ENCODE results near the gene SYT7.

The SYT7 gene

DNA sequence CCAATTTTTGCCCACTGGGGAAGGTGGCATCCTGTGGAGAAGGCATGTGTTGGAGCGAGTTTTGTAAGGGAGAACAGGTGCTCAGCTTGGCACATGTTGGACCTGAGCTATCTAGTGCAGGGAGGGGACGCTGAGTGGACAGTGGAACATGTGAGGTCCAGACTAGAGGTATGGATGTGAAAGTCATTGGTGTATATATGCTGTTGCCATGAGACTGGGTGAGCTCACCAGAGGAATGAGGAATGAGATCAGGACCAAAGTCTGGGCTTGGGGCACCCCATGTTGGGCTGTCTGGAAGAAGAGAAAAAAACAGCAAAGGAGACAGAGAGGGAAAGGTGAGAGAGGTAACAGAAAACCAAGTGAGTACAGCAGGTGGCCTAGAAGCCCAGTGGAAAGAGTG lies 12.3 kb upstream of the SYT7 start:
- Histone ChIP-seq H3K4me3 (ENCODE audit: low read depth, low read length) (no peak overlapping the region), H3K9ac (ENCODE audit: low read depth, low read length) (no peak overlapping the region), H3K9me3 (ENCODE audit: control insufficient read depth, insufficient read depth, low read length) (no peaks in the 10 kb centered on the region), H3K27ac (ENCODE audit: low read depth, low read length) (no peak overlapping the region), H3K36me3 (ENCODE audit: control insufficient read depth, insufficient read depth, low read length) (no peaks in the 10 kb centered on the region), H3K27me3 (ENCODE audit: control insufficient read depth, insufficient read depth, low read length) (peaks cover 10% of the 10 kb centered on the region; the same call in 1 of the 2 replicates), H3K4me1 (ENCODE audit: control insufficient read depth, insufficient read depth, low read length) (peaks cover 15% of the 10 kb centered on the region)

DNA sequence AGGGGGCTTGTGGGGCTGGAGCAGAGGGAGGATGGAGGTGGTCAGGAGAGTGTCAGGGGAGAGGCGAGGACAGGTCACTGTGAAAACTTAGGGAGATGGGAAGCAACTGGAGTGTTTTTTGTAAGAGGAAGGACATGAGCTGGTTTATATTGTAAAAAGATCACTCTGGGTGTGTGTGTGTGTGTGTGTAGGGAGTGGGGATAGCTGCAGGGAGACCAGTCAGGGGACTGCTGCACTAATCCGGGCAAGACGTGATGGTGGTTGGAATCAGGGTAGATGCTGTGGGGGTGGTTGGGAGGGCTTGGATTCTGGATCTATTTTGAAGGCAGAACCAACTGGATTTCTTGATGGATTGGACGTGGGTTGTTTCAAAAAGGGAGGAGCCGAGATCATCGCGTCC lies 11.3 kb upstream of the SYT7 start:
- Histone ChIP-seq H3K27ac (ENCODE audit: low read depth, low read length) (no peak overlapping the region), H3K9ac (ENCODE audit: low read depth, low read length) (no peak overlapping the region), H3K4me1 (ENCODE audit: control insufficient read depth, insufficient read depth, low read length) (peaks cover 18% of the 10 kb centered on the region), H3K4me3 (ENCODE audit: low read depth, low read length) (no peak overlapping the region), H3K27me3 (ENCODE audit: control insufficient read depth, insufficient read depth, low read length) (peaks cover 13% of the 10 kb centered on the region), H3K36me3 (ENCODE audit: control insufficient read depth, insufficient read depth, low read length) (no peaks in the 10 kb centered on the region), H3K9me3 (ENCODE audit: control insufficient read depth, insufficient read depth, low read length) (no peaks in the 10 kb centered on the region)

DNA sequence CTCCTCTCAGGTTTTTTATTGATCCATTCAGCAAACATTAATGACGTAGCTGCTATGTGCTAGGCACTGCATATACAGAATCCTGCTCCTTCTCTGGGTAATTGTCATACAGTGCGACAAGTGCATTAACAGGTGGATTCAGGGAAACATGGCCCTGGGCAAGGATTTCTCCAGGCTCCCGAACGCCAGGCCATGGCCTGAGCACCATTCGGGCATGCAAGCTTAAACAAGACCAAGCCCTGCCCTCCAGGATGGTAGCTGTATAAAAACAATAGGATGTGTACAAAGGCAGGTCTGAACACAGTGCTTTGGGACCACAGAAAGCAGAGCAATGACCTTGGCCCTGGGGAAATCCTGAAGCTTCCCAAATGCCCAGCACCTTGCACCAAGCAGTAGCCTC lies 9.1 kb upstream of the SYT7 start:
- Histone ChIP-seq H3K4me3 (ENCODE audit: low read depth, low read length) (no peak overlapping the region), H3K27ac (ENCODE audit: low read depth, low read length) (no peak overlapping the region), H3K27me3 (ENCODE audit: control insufficient read depth, insufficient read depth, low read length) (peaks cover 31% of the 10 kb centered on the region), H3K36me3 (ENCODE audit: control insufficient read depth, insufficient read depth, low read length) (no peaks in the 10 kb centered on the region), H3K9ac (ENCODE audit: low read depth, low read length) (no peak overlapping the region), H3K9me3 (ENCODE audit: control insufficient read depth, insufficient read depth, low read length) (no peaks in the 10 kb centered on the region), H3K4me1 (ENCODE audit: control insufficient read depth, insufficient read depth, low read length) (peaks cover 23% of the 10 kb centered on the region)

DNA sequence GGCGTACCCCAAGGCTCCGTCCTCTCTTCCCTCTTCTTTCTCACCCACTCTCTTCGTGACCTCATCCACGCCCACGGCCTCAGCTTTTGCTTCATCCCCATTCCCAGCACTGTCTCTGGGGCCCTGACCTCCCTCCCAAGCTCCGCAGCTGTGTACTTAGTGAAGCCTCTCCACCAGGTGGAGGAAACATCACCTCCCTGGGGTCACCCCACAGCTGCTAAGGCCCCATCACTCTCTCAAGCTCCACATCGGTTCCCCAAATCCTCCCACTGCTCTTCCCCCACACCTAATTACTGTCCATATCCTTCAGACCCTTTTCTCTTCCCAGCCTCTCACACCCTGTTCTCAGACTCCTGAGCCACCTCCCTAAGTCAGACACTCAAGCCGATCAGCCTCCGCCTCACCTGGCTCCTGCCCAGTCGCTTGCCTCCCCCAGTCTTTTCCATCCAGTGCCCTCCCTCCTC lies 7.9 kb upstream of the SYT7 start:
- Histone ChIP-seq H3K4me1 (ENCODE audit: control insufficient read depth, insufficient read depth, low read length) (peaks cover 20% of the 10 kb centered on the region), H3K9me3 (ENCODE audit: control insufficient read depth, insufficient read depth, low read length) (no peaks in the 10 kb centered on the region), H3K36me3 (ENCODE audit: control insufficient read depth, insufficient read depth, low read length) (no peaks in the 10 kb centered on the region), H3K9ac (ENCODE audit: low read depth, low read length) (no peak overlapping the region), H3K27me3 (ENCODE audit: control insufficient read depth, insufficient read depth, low read length) (peaks cover 31% of the 10 kb centered on the region), H3K27ac (ENCODE audit: low read depth, low read length) (no peak overlapping the region), H3K4me3 (ENCODE audit: low read depth, low read length) (peak overlapping the region; percentile 66)

DNA sequence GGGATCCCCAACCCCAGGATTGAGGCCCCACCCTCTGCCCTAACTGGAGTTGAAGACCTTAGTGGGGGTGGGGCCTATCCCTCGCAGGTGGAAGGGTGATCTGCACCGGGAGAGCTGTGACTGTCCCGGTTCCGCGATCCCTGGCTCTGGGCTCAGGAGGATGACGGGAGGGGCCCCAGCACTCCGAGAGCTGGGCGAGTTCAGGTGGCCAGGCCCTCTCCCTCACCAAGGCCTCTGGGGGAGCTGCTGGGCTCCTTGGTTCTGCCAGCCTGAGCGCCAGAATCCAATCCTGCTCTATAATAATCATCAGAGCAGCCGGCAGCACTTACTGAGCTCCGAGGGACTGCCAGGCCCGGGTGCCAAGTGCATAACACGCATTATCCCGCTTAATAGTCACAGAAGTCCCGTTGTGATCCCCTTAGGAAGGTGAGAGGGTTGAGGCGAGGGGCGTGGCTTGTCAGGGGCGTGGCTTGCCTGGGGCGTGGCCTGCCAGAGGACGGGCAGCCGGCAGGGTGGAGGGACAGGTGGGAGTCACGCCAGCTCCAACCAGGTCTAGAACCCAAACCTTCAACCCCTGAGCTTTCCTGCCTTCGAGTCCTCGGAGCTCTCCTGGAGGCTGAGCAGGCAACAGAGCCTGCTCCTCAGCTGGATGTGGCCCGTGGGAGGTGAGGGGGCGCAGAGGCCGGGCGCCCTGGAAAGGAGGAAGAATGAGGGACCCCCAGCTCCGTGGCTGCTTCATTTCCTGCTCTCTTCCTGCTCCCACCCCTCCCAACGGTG lies 7.3 kb upstream of the SYT7 start:
- Histone ChIP-seq H3K36me3 (ENCODE audit: control insufficient read depth, insufficient read depth, low read length) (no peaks in the 10 kb centered on the region), H3K4me1 (ENCODE audit: control insufficient read depth, insufficient read depth, low read length) (peaks cover 20% of the 10 kb centered on the region), H3K4me3 (ENCODE audit: low read depth, low read length) (peak overlapping the region; percentile 66), H3K9ac (ENCODE audit: low read depth, low read length) (no peak overlapping the region), H3K27ac (ENCODE audit: low read depth, low read length) (peak overlapping the region; percentile 78), H3K27me3 (ENCODE audit: control insufficient read depth, insufficient read depth, low read length) (peaks cover 32% of the 10 kb centered on the region), H3K9me3 (ENCODE audit: control insufficient read depth, insufficient read depth, low read length) (no peaks in the 10 kb centered on the region)

DNA sequence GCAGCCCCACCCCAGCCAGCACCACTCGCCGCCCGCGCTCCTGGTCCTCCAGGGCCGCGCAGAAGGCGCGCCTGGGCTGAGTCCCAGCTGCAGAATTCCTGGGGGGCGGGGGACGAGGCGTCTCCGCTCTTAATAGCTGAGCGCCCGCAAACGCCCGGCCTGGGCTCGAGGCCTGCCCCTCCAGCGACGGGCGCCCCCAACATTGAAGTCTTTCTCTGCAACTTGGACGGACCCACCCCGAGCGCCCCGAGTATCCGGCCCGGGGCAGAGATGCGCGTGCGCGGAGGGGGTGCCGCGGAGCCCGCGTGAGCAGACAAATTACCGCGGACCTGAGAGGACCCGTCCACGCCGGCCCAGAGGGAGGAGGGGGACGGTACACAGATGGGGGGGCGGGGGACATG lies 6.7 kb upstream of the SYT7 start:
- no peaks in the 10 kb centered on the region for H3K9me3 ChIP-seq (ENCODE audit: control insufficient read depth, insufficient read depth, low read length)
- peaks cover 38% of the 10 kb centered on the region for H3K27me3 ChIP-seq (ENCODE audit: control insufficient read depth, insufficient read depth, low read length)
- H3K4me1 ChIP-seq (ENCODE audit: control insufficient read depth, insufficient read depth, low read length): peaks cover 20% of the 10 kb centered on the region
- H3K4me3 ChIP-seq (ENCODE audit: low read depth, low read length): peak overlapping the region; percentile 66
- peak overlapping the region; percentile 78 for H3K27ac ChIP-seq (ENCODE audit: low read depth, low read length)
- H3K9ac ChIP-seq (ENCODE audit: low read depth, low read length): no peak overlapping the region
- H3K36me3 ChIP-seq (ENCODE audit: control insufficient read depth, insufficient read depth, low read length): no peaks in the 10 kb centered on the region

DNA sequence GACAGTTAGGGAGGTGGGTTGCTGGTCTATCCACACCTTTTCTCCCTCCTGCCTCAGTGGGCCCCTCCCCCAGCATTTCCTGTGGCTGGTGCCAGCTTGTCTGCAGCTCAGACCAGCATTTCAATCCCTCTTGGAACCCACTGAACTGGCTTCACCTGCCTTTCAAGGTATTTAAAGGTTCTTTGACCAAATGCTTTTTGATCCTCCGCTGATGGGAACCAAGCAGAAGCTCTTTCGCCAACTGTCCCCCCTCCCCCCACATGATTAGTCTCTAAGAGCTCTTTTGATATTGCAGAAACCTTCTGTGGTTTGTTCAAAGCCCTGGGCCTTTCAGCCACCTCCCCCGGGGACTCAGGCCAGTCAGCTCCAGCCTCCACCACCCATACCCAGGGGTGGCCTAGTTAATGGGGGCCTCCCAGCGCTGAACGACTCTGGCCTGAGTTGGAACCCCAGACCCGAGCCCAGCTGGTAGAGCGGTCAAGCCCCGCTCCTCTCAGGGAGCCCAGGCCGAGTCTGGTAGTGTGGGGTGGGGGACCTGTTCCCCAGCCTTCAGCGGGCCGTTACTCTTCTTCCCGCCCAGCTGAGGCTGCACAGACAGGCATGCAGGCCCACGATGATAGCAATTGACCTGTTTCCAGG lies 6.0 kb upstream of the SYT7 start:
- H3K27ac ChIP-seq (ENCODE audit: low read depth, low read length): peak overlapping the region; percentile 78
- H3K9ac ChIP-seq (ENCODE audit: low read depth, low read length): no peak overlapping the region
- H3K9me3 ChIP-seq (ENCODE audit: control insufficient read depth, insufficient read depth, low read length): no peaks in the 10 kb centered on the region
- H3K36me3 ChIP-seq (ENCODE audit: control insufficient read depth, insufficient read depth, low read length): no peaks in the 10 kb centered on the region
- H3K4me1 ChIP-seq (ENCODE audit: control insufficient read depth, insufficient read depth, low read length): peaks cover 20% of the 10 kb centered on the region
- H3K27me3 ChIP-seq (ENCODE audit: control insufficient read depth, insufficient read depth, low read length): peaks cover 45% of the 10 kb centered on the region
- H3K4me3 ChIP-seq (ENCODE audit: low read depth, low read length): peak overlapping the region; percentile 66

DNA sequence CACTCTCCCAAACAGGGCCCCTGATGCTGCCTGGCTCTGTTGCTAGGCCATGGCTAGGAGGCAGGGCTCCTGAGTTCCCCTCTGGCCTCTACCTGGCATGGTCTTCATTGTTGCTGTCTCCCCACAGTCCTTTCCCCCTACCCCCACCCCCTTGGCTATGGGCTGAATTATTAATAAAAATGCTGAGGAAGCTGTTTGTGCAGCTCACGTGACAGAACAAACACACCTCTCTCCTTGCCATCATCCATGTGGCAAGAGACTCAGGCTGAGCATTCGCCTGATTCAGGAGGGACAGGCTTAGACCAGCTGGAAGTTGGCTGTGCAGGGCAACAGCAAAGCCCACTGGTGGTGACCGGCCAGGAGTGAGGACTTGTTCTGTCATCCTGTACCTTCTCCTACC lies 4.2 kb upstream of the SYT7 start:
- H3K36me3 ChIP-seq (ENCODE audit: control insufficient read depth, insufficient read depth, low read length): no peaks in the 10 kb centered on the region
- H3K4me3 ChIP-seq (ENCODE audit: low read depth, low read length): no peak overlapping the region
- no peak overlapping the region for H3K9ac ChIP-seq (ENCODE audit: low read depth, low read length)
- peaks cover 20% of the 10 kb centered on the region for H3K4me1 ChIP-seq (ENCODE audit: control insufficient read depth, insufficient read depth, low read length)
- H3K27ac ChIP-seq (ENCODE audit: low read depth, low read length): no peak overlapping the region
- peaks cover 49% of the 10 kb centered on the region for H3K27me3 ChIP-seq (ENCODE audit: control insufficient read depth, insufficient read depth, low read length)
- no peaks in the 10 kb centered on the region for H3K9me3 ChIP-seq (ENCODE audit: control insufficient read depth, insufficient read depth, low read length)

DNA sequence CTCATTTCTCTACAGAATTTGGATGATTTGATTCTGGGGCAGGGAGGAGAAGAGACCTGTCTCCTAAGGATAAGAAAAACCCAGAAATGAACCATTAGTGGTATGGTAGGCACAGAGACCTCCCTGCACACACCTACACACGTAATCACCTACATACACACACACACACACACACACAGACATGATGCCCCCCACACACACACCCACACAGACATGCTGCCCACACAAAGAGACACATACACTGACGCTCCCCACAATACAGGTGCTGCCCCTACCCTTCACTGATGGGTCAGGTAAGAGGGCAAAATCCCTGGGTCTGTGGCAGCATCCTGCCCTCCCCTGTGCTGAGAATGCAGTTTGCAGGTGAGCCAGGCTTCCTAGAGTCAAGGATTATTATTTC lies 1.1 kb upstream of the SYT7 start:
- Histone ChIP-seq H3K27me3 (ENCODE audit: control insufficient read depth, insufficient read depth, low read length) (peaks cover 55% of the 10 kb centered on the region), H3K27ac (ENCODE audit: low read depth, low read length) (no peak overlapping the region), H3K4me1 (ENCODE audit: control insufficient read depth, insufficient read depth, low read length) (peaks cover 29% of the 10 kb centered on the region)

DNA sequence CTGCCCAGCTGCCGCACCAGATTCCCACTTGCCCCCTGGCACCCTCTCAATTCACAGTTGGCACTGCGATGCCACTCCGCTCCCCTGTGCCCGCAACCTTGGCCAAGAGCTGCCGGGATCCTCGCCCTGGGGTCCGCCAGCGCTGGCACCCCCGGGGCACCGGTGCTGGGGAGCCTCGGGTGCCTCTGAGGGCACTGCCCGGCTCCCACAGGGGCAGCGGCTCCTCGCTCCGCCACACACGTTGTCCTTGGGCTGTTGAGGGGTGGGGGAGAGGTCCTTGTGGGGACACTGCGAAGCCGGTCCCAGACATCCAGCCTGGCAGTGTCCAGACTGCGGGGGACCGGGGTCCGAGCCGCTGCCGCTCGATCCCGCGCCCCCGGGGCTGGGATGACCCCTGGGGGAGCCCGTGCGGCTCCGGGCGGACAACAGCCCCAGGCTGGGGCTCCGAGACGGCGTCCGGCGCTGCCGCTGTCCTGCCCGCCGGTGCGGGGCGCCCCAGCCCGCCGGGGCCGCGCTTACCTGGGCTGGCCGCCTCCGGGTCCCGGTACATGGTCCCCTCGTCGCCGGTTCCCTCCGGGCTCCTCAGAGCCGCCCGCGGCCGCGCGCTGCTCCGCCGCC lies 496 bp downstream of the SYT7 start:
- peak overlapping the region; percentile 69 for H3K4me3 ChIP-seq (ENCODE audit: low read depth, low read length)
- H3K9me3 ChIP-seq (ENCODE audit: control insufficient read depth, insufficient read depth, low read length): no peaks in the 10 kb centered on the region
- H3K4me1 ChIP-seq (ENCODE audit: control insufficient read depth, insufficient read depth, low read length): peaks cover 21% of the 10 kb centered on the region
- peaks cover 39% of the 10 kb centered on the region for H3K27me3 ChIP-seq (ENCODE audit: control insufficient read depth, insufficient read depth, low read length)
- no peaks in the 10 kb centered on the region for H3K36me3 ChIP-seq (ENCODE audit: control insufficient read depth, insufficient read depth, low read length)
- H3K9ac ChIP-seq (ENCODE audit: low read depth, low read length): no peak overlapping the region
- H3K27ac ChIP-seq (ENCODE audit: low read depth, low read length): no peak overlapping the region

More for the DNA sequence above, 1.1 kb upstream of the SYT7 start:
- Histone ChIP-seq H3K9me3 (ENCODE audit: control insufficient read depth, insufficient read depth, low read length) (no peaks in the 10 kb centered on the region), H3K36me3 (ENCODE audit: control insufficient read depth, insufficient read depth, low read length) (no peaks in the 10 kb centered on the region), H3K9ac (ENCODE audit: low read depth, low read length) (no peak overlapping the region), H3K4me3 (ENCODE audit: low read depth, low read length) (no peak overlapping the region)

DNA sequence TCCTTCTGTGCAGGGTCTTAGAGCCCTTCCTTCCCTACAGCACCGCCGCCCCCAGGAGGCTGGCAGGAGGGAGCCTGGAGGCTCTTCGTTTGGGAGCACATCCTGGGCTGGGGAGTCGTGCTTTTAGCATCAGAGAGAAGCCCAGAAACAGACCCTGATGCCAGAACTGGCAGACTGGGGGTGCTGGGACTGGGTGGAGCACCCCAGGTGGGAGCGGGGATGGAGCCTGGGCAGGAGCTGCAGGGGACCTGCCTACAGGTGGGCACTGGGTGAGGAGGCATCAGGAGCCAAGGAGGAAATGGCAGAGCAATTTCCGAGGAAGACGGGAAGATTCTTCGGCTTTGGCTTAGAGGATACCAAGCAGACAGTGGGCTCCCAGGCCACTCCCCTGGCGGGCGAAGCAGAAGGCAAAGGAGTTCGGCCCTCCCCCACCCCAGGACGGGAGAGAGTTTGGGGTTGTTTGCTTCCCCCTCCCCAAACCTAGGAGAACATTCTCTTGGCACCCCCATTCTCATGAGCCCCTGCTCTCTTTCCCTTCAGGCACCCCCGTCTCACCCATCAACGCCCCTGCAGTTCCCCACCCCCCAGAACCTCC lies 1.1 kb downstream of the SYT7 start:
- Histone ChIP-seq H3K4me3 (ENCODE audit: low read depth, low read length) (peak overlapping the region; percentile 69), H3K27me3 (ENCODE audit: control insufficient read depth, insufficient read depth, low read length) (peaks cover 39% of the 10 kb centered on the region), H3K9ac (ENCODE audit: low read depth, low read length) (no peak overlapping the region)

More for the DNA sequence above, 1.1 kb downstream of the SYT7 start:
- Histone ChIP-seq H3K9me3 (ENCODE audit: control insufficient read depth, insufficient read depth, low read length) (no peaks in the 10 kb centered on the region), H3K36me3 (ENCODE audit: control insufficient read depth, insufficient read depth, low read length) (no peaks in the 10 kb centered on the region), H3K4me1 (ENCODE audit: control insufficient read depth, insufficient read depth, low read length) (peaks cover 21% of the 10 kb centered on the region), H3K27ac (ENCODE audit: low read depth, low read length) (no peak overlapping the region)

All from HUES48 (cell line).